Anterior cingulate cortex (tissue), 58 donors: ENCODE results near the gene KCNJ14.

Experiments used
- DNase-seq, 58 donors: peaks; one replicate each; lab custom pipeline; 2025; lab: John Stamatoyannopoulos, UW

Gene KCNJ14

DNA sequence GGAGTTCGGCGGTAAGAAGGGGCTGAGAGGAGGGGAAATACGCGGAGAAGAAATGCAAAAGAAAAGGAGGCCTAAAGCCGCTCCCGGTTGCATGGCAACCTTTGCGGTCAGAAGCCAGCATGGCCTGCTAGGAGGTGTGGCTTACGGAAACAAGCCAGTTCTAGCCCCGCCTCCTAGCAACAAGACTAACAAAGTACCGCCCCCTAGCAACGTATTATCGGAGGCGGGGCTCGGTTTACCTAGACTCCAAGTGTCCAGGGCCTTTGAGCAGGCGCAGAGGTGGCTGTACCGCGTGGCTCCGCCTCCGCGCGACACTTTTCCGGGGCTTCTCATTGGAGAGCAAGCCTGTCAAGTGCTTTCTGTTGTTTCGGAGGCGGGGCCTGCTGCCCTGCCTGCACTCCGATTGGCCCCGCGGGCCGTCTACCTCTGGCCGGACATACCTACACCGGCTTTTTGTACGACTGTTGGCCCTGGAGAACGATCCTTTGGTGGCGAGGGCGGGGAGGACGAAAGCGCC is 13.5 kb downstream of the KCNJ14 start:
- peak; percentile 94 to 100 (median 100) for DNase-seq

- DNase-seq, result peak in 57 of 58 donors; percentile 43 to 91 (median 80)
These were observed 14.0 kb downstream of the KCNJ14 start, which contains the start of gene CYTH2 for GRCh38 chr19:48469289-48469881. Gene CYTH2 (plus strand): TSS chr19:48469369. CDS start chr19:48469508, 139 bp downstream.

DNA sequence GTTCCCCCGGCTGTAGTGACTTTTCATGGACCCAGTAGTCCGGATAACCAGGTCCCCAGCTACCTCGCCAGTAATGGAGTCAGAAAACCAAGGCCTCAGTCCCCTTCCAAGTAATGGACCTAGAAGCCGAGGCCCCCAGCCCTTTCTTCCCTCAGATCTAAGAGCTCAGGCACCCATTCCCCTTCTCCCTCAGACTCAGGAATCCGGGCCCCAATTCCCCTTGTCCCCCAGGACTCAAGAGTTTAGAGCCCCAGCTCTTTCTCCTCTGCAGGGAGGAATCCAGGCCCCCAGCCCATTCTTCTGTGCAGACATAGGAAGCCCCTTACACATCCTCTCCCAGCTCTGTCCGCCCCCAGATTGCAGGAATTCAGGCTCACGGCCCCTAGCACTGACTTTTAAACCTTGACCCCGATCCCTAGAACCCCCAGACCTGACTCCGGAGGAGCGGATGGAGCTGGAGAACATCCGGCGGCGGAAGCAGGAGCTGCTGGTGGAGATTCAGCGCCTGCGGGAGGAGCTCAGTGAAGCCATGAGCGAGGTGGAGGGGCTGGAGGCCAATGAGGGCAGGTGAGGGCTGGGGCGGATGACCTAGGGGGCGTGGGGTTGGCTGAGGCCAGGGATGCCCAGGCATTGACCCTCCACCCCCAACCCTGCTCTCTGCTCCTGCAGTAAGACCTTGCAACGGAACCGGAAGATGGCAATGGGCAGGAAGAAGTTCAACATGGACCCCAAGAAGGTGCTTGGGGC is 14.7 kb downstream of the KCNJ14 start:
- DNase-seq, result no peak

- no peak for DNase-seq
These were observed 15.5 kb downstream of the KCNJ14 start for GRCh38 chr19:48470856-48471255.

- DNase-seq, result no peak
These were observed 16.5 kb downstream of the KCNJ14 start for GRCh38 chr19:48471836-48472235.

GRCh38 chr19:48473161-48473966 is 18.0 kb downstream of the KCNJ14 start:
- DNase-seq, result no peak

DNA sequence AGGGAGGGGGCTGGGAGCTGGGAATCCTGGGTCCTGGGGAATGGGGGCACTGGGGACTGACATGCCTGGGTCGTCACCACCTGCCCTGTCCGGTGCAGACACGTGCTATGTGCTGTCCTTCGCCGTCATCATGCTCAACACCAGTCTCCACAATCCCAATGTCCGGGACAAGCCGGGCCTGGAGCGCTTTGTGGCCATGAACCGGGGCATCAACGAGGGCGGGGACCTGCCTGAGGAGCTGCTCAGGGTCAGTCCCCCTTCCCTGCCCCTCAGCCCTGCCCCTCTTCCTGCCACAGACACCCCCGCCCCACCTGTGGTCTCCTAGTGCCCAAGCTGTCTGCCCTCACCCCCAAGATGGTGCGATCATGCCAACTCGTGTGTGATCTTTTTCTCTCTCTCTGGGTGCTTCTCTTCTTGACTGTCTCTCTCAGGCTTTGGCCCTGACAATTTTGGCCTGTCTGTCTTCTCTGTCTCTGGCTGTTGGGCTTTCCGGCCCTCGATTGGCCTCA is 18.8 kb downstream of the KCNJ14 start:
- no peak for DNase-seq

DNA sequence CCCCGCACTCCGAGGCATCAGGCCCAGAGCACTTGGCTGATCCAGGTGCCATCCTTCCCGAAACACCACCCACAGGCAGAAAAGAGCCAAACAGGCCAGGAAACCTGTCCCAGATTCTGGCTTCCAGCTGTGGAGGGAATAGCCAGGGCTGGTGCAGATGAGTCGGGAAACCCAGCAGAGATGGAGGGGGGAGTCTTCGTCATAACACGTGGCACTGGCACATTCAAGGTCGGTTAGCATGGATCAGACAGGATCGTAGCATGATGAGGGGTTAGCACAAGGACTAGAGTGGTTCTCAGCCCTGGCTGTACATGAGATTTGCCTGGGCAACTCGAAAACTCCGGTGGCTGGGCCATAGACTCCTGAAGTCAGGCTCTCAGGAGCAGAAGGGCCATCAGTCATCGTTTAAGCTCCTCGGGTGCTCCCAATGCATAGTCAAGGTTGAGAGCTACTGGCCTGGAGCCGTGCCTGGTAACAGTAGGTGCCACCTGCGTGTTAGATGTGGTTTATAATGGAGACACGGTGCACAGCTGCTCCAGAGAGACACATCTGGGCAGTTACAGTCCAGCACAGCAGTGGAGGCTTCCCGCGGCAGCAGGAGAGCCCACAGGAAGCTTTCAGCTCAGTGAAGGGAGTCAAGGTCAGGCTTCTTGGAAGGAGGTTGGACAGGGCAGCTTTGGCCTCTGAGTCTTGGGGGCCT is 20.1 kb downstream of the KCNJ14 start:
- no peak for DNase-seq

GRCh38 chr19:48476176-48476575 is 20.8 kb downstream of the KCNJ14 start:
- no peak for DNase-seq

GRCh38 chr19:48477067-48477685 is 21.8 kb downstream of the KCNJ14 start:
- no peak for DNase-seq

- DNase-seq, result no peak
These were observed 22.4 kb downstream of the KCNJ14 start for GRCh38 chr19:48477698-48478338.

DNA sequence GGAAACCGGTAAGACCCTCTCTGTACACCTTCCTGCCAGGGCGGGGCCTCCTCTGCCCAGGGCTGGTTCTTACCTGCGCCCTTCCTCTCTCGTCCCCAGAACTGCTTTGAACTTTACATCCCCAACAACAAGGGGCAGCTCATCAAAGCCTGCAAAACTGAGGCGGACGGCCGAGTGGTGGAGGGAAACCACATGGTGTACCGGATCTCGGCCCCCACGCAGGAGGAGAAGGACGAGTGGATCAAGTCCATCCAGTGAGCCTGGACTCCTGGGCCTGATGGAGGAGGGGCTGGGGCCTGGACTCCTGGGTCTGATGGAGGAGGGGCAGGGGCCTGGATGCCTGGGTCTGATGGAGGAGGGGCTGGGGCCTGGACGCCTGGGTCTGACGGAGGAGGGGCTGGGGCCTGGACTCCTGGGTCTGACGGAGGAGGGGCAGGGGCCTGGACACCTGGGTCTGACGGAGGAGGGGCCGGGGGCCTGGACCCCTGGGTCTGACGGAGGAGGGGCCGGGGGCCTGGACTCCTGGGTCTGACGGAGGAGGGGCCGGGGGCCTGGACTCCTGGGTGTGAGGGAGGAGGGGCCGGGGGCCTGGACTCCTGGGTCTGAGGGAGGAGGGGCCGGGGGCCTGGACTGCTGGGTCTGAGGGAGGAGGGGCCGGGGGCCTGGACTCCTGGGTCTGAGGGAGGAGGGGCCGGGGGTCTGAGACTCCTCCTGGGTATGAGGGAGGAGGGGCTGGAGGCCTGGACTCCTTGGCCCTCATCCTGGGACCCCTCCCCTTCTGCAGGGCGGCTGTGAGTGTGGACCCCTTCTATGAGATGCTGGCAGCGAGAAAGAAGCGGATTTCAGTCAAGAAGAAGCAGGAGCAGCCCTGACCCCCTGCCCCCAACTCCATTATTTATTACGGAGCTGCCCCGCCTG is 23.2 kb downstream of the KCNJ14 start:
- DNase-seq, result no peak

- no peak for DNase-seq
These were observed 24.3 kb downstream of the KCNJ14 start for GRCh38 chr19:48479686-48480085.

- DNase-seq, result peak in 51 of 58 donors; percentile 10 to 78 (median 62)
These were observed 24.8 kb downstream of the KCNJ14 start for GRCh38 chr19:48480183-48480557.

- DNase-seq, result peak in 52 of 58 donors; percentile 15 to 78 (median 60)
These were observed 25.5 kb downstream of the KCNJ14 start for GRCh38 chr19:48480558-48481500.

DNA sequence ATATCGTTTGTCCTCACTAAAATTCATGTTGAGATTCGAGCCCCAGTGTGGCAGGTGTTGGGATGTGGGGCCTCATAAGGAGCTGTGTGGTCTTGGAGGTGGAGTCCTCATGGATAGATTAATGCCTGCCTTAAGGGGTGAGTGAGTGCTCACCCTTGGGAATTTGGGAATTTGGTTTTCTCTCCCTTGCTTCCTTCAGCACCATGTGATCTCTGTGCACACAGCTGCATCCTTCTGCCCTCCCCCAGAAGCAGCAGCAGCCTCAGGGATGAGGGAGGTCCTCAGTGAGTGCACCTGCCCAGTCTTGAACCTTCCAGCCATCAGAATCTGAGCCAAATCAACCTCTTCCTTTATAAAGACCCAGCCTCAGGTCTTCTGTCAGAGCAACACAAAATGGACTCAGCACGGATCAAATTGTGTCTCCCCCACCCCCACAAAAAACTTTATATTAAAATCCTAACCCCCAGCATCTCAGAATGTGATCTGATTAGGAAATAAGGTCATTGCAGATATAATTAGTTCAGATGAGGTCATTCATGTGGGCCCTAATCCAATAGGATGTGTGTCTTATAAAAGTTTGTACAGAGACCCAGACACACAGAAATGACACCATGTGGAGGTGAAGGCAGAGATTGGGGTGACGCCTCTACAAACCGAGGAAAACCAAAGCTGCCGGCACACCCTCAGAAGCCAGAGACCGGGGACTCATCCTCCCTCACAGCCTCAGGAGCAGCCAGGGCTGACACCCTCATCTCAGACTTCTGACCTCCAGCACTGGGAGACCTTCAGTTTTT is 26.7 kb downstream of the KCNJ14 start:
- no peak for DNase-seq
